NCI-H1436 treated with DMSO at 0.1 percent for 48 hours (cell line): ENCODE data around the gene KLHL29.

Experiments
- DNase-seq: peaks from one replicate; lab custom pipeline; 2025; lab: John Stamatoyannopoulos, UW

The KLHL29 gene

DNA sequence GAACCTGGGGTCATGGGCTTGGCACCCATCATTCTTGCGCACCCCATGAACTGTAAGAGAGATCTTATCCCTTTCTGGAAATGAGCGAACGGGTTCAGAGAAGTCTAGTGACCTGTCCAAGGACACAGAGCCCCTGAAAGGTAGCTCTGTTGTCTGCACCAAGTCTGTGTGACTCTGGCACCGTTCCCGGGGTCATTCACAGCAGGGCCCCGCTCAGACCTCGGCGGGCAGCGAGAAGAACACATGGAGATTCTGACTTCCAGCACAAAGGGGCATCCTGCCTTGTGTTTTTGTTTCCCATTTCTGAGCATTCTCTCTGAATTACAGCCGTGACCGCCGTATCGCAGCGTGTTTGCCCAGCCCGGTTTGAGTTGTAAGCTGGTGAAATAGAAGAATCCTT lies 231.7 kb downstream of the KLHL29 start:
- DNase-seq: no peak

- DNase-seq: no peak
Measured at GRCh38 chr2:23617167-23617810, 232.3 kb downstream of the KLHL29 start.

GRCh38 chr2:23617811-23618215 lies 232.8 kb downstream of the KLHL29 start:
- no peak for DNase-seq

DNA sequence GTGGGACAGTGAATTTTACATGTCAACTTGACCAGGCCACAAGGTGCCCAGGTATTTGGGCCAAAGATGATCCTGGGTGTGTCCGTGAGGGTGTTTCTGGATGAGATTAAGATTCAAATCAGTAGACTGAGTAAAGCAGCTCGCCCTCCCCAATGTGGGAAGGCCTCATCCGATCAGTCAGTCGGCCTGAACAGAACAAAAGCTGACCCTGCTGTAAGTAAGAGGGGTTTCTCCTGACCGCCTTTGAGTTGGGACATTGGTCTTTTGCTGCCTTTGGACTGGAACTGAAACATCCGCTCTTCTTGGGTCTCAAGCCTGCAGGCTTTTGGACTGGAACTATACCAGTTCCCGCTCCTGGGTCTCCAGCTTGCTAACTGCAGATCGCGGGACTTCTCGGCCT lies 233.3 kb downstream of the KLHL29 start:
- DNase-seq: no peak

GRCh38 chr2:23618794-23619530 lies 234.0 kb downstream of the KLHL29 start:
- DNase-seq: no peak

DNA sequence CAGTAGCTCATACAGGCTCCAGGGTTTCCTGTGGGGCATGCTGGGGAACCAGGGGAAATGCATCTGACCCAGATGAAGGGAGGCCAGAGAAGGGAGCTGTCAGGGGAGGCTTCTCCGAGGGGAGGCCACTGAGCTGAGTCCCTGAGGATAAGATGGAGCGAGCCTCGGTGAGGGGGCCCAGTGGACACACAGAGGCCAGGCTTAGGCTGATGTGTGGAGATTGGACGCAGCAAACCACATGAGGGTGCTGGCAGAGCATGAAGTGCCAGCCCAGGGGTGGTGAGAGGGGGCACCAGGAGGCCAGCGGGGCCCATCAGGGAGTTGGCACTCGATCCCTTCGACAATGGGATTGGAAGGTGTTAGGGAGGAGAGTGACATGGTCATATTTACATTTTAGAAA lies 235.0 kb downstream of the KLHL29 start:
- no peak for DNase-seq

- no peak for DNase-seq
Measured at GRCh38 chr2:23620841-23621341, 235.9 kb downstream of the KLHL29 start.

DNA sequence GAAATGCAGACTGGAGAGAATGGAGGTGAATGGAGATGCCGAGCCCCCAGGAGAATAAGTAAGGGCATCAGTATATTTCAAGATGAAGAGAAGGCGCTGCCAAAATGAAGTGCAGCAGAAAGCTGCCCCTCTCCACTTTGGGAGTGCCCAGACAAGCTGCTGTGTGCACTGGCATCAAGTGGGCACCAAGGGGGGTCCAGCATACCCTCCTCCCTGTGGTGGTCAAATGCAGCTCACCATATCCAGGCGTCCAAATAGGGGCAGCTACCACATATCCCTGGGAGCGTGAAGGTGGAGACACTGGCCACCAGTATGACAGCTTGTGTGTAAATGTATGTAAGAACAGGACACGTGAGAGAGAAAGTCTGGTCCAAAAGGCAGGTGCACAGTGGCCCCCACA lies 236.6 kb downstream of the KLHL29 start:
- DNase-seq: no peak

- no peak for DNase-seq
Measured at GRCh38 chr2:23622466-23622865, 237.5 kb downstream of the KLHL29 start.

GRCh38 chr2:23622966-23623675 lies 238.1 kb downstream of the KLHL29 start:
- no peak for DNase-seq

- no peak for DNase-seq
Measured at GRCh38 chr2:23624378-23624777, 239.4 kb downstream of the KLHL29 start.

DNA sequence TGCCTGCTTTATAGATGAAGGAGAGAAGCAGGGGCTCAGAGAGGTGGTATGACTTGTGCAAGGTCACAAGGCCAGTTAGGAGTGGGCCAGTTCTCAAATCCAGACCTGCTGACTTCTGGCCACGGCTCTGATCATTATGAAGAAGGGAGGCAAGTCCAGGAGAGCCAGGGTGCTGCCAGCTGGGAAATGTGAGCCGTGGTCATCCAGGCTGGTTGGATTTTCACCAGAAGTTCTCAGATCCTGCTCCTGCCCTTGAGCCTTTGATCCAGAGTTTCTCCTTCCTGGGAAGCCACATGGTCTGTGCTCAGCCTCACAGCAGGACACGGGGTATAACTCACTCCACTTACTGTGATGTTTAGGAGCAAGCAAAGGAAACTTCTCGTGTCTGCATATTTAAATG lies 239.9 kb downstream of the KLHL29 start:
- DNase-seq: no peak

- no peak for DNase-seq
Measured at GRCh38 chr2:23625726-23626125, 240.7 kb downstream of the KLHL29 start.

- no peak for DNase-seq
Measured at GRCh38 chr2:23626701-23627230, 241.8 kb downstream of the KLHL29 start.

- DNase-seq: no peak
Measured at GRCh38 chr2:23627236-23628009, 242.4 kb downstream of the KLHL29 start.

GRCh38 chr2:23628926-23629771 lies 244.2 kb downstream of the KLHL29 start:
- no peak for DNase-seq

DNA sequence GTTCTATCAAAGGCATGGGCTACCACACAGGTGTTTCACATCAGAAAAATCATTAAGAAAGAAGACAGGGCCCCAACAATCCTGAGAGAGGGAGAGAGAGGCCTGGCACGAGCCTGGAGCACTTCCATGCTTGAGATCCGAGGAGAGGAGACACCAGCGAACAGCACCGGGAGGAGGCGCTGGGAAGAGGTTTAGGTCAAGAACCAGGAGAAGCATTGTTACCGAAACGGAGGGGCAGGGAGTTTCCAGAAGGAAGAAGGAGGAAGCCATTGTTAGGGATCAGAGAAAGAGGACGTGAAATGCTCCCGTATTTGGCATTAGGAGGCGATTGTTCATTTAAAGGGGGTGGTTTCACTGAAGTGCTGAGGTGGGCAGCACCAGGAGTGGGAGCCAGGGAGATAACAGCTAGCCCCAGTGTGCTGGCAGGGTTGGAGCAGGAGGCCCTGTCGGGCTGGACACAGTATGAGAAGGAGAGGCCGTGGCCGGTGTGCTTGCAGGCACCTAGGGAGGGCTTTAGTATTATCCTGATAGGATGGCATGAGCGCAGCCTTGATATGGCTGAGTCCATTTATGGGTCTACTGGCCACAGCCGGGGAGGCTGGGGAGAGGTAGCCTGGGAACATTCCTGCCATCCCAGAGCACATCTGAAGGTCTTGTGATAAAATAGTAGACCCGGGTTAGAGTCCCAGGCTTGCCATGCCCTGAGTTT lies 244.9 kb downstream of the KLHL29 start:
- DNase-seq: no peak

GRCh38 chr2:23630961-23631360 lies 246.0 kb downstream of the KLHL29 start:
- no peak for DNase-seq

GRCh38 chr2:23631389-23631788 lies 246.4 kb downstream of the KLHL29 start:
- DNase-seq: no peak

GRCh38 chr2:23632386-23632785 lies 247.4 kb downstream of the KLHL29 start:
- DNase-seq: no peak
